HG03135 (cell line): ENCODE measurements around the gene CRK.
"Not testable (repeated sequence)": the region's sequence is repeated elsewhere in the genome, so short reads cannot be mapped to it uniquely, and the experiment has no call there.

ENCODE experiments used
- ATAC-seq: cut with Tn5 transposase; IDR thresholded peaks from one replicate; pipeline ENCODE4 v1.9.1; 2021; ENCODE audit warnings: mild to moderate bottlenecking, moderate library complexity; ENCODE audit not compliant: unreplicated experiment

The CRK gene

GRCh38 chr17:1391577-1391976, 64.5 kb downstream of the CRK start:
- ATAC-seq: no peak

- no peak for ATAC-seq
These were observed 65.3 kb downstream of the CRK start for GRCh38 chr17:1390432-1391367.

- not testable (repeated sequence) for ATAC-seq
These were observed 68.4 kb downstream of the CRK start for GRCh38 chr17:1387490-1388227.

DNA sequence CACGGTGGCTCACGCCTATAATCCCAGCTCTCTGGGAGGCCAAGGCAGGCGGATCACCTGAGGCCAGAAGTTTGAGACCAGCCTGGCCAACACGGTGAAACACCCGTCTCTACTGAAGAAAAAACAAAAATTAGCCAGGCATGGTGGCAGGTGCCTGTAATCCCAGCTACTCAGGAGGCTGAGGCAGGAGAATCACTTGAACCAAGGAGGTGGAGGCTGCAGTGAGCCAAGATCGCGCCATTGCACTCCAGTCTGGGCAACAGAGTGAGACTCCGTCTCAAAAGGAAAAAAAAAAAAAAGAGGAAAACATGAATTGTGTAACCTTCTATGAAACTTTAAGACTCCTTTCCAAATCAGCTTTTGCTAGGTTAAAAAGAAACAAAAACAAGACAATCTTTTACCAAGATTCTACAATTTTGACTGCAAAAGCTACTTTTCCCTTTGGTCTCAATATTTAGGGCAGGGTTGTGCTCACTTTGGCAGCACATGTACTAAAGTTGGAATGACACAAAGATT, 69.3 kb downstream of the CRK start:
- ATAC-seq: not testable (repeated sequence)

DNA sequence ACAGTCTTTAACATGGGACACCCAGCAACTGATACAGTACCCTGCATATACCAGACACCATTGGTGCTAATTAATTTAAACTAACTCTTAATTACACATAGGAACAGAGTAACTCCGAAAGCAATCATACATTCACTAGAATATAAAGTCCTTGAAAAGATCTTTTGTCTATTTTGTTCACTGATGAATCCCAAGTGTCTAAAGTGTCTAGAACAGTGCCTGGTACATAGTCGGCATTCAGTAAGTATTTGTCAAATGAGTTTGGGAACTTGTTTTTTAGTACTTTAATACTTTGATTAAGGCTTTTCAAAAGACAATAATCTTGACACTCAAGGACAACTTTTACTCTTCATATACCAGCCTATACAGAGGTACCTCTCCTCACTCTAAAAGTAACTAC, 69.8 kb downstream of the CRK start:
- no peak for ATAC-seq

- ATAC-seq: no peak
These were observed 70.2 kb downstream of the CRK start for GRCh38 chr17:1385861-1386260.

DNA sequence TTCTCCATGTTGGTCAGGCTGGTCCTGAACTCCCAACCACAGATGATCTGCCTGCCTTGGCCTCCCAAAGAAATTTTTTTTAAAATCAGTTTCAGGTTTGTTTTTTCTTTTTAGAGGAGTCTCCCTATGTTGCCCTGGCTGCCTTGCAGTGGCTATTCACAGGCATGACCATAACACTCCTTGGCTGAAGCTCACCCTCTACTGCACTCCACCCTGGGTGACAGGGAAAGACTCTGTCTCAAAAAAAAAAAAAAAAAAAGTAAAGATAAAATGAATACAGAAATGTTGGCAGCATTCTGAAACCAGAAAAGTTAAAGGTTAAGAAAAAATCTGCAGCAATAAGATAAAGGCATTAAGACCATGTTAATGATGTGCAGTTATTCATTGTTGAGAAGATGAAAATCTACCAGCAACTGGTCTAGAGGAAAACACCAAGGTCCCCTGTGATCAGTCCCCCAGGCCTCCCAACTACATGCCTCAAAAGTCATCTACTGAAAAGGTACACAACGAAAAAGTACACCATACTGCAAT, 71.1 kb downstream of the CRK start:
- no peak for ATAC-seq

DNA sequence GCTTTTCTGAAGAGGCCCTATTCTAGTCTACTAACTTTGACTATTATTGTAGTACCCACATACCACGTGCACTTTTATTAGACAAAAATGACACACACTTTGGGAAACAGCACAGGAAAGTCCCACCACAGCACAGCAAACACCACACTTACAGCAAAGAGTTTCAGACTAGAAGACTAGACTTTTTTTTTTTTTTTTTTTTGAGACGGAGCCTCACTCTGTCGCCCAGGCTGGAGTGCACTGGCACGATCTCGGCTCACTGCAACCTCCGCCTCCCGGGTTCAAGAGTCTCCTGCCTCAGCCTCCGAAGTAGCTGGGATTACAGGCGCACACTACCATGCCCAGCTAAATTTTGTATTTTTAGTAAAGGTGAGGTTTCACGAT, 76.1 kb downstream of the CRK start:
- ATAC-seq: no peak

GRCh38 chr17:1379208-1379929, 76.7 kb downstream of the CRK start:
- no peak for ATAC-seq

DNA sequence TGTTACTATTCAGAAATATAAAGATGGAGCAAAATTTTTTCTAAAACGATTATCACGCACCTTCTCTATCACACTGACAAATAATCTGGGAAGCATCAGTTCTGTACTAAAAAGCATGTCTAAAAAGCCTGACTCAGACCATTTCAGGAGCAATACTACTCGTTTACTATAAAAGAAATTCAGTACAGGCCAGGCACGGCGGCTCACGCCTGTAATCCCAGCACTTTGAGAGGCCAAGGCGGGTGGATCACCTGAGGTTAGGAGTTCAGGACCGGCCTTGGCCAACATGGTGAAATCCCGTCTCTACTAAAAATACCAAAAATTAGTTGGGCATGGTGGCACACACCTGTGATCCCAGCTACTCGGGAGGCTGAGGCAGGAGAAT, 77.6 kb downstream of the CRK start:
- not testable (repeated sequence) for ATAC-seq

- no peak for ATAC-seq
These were observed 78.7 kb downstream of the CRK start for GRCh38 chr17:1377334-1377733.

- no peak for ATAC-seq
These were observed 80.0 kb downstream of the CRK start for GRCh38 chr17:1376061-1376460.

- no peak for ATAC-seq
These were observed 80.4 kb downstream of the CRK start for GRCh38 chr17:1375615-1376014.

GRCh38 chr17:1374431-1375177, 81.4 kb downstream of the CRK start:
- no peak for ATAC-seq

DNA sequence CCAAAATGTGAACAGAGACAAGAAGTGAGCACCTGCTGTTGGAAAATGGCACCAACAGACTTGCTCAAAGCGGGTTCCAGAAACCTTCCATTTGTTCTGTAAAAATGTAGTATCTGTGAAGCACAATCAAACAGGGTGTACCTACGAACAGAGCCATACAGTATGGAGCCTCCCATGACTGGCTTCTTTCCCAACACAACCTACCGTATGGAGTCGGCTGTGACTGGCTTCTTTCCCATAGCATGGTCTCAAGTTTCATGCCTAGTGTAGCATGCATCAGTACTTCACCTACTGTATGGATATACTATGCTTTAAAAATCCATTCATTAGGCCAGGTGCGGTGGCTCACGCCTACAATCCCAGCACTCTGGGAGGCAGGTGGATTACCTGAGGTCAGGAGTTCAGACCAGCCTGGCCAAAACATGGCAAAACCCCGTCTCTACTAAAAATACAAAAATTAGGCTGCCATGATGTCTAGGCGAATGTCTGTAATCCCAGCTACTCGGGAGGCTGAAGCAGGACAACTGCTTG, 82.3 kb downstream of the CRK start:
- ATAC-seq: no peak

GRCh38 chr17:1372618-1373017, 83.4 kb downstream of the CRK start:
- no peak for ATAC-seq

DNA sequence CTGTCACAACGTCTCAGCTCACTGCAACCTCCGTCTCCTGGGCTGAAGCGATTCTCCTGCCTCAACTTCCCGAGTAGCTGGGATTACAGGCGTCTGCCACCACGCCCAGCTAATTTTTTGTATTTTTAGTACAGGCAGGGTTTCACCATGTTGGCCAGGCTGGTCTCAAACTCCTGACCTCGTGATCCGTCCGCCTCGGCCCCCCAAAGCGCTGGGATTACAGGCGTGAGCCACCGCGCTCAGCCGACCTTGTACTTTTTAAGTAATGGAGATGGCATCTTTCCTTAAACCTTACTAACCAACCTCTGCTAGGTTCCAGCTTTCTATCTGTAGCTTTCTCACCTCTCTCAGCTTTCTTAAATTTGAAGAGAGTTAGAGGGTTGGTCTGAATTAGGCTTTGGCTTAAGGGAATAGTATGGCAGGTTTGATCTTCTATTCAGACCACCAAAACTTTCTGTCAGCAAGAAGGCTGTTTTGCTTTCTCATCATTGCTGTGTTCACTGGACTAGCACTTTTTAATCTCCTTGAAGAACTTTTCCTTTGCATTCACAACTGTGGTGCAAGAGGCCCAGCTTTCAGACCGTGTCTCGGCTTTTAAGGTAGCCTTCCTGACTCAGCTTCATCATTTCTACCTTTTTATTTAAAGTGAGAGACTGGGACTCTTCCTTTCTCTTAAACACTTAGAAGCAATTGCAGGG, 84.0 kb downstream of the CRK start:
- no peak for ATAC-seq
